GM12864 (cell line): ENCODE data around the gene OBSCN.

Experiments used
- DNase-seq: peaks from one replicate; pipeline ENCODE4 v3.0.0-alpha.2; 2011; ENCODE audit warnings: low read depth
- H3K4me3 ChIP-seq: 2 replicates; pipeline ENCODE4 v1.5.1; 2011; ENCODE audit warnings: mild to moderate bottlenecking, low read depth, low read length, control low read depth
- TF ChIP-seq, protein P1 (sequence below): IDR thresholded peaks from 2 replicates; pipeline ENCODE4 v1.5.1; 2011; ENCODE audit warnings: low read depth, mild to moderate bottlenecking, moderate library complexity, low read length, control low read depth, inconsistent platforms; ENCODE audit errors: missing control alignments

OBSCN gene

GRCh38 chr1:228374711-228375577 lies 167.1 kb downstream of the OBSCN start:
- H3K4me3 ChIP-seq: no peak overlapping the region
- DNase-seq: no peak
- TF ChIP-seq, protein P1, sequence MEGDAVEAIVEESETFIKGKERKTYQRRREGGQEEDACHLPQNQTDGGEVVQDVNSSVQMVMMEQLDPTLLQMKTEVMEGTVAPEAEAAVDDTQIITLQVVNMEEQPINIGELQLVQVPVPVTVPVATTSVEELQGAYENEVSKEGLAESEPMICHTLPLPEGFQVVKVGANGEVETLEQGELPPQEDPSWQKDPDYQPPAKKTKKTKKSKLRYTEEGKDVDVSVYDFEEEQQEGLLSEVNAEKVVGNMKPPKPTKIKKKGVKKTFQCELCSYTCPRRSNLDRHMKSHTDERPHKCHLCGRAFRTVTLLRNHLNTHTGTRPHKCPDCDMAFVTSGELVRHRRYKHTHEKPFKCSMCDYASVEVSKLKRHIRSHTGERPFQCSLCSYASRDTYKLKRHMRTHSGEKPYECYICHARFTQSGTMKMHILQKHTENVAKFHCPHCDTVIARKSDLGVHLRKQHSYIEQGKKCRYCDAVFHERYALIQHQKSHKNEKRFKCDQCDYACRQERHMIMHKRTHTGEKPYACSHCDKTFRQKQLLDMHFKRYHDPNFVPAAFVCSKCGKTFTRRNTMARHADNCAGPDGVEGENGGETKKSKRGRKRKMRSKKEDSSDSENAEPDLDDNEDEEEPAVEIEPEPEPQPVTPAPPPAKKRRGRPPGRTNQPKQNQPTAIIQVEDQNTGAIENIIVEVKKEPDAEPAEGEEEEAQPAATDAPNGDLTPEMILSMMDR: no peak

GRCh38 chr1:228375578-228376261 lies 167.9 kb downstream of the OBSCN start:
- H3K4me3 ChIP-seq: no peak overlapping the region
- TF ChIP-seq, protein P1: no peak
- no peak for DNase-seq

GRCh38 chr1:228376262-228376628 lies 168.4 kb downstream of the OBSCN start:
- TF ChIP-seq, protein P1: no peak
- no peak for DNase-seq
- no peak overlapping the region for H3K4me3 ChIP-seq

DNA sequence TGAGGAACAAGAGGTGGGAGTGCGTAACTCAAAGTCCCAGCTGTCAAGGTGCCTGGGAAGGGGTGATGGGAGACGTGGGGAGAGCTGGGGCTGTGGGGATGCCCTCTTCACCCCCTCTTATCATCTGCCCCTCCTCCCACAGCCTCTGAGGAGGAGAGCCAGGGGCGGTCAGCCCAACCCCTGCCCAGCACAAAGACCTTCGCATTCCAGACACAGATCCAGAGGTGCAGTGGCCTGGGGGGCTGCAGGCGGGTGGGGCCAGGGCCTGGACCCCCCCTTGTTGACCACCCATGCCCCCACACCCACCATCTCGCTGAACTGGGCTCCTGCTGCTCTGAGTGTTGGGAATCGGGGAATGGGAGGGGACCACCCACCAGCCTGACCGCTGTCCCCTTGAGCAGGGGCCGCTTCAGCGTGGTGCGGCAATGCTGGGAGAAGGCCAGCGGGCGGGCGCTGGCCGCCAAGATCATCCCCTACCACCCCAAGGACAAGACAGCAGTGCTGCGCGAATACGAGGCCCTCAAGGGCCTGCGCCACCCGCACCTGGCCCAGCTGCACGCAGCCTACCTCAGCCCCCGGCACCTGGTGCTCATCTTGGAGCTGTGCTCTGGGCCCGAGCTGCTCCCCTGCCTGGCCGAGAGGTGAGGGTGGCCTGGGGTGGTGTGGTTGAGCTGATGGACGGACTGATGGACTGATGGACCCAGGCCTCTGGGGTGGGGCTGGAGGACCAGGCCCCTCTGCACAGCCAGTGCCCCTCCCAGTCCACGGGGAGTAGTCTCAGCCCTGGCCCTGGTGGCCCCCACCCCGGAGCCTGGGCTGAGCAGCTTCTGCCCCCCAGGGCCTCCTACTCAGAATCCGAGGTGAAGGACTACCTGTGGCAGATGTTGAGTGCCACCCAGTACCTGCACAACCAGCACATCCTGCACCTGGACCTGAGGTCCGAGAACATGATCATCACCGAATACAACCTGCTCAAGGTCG lies 169.1 kb downstream of the OBSCN start:
- DNase-seq: no peak
- TF ChIP-seq, protein P1: no peak
- no peak overlapping the region for H3K4me3 ChIP-seq

DNA sequence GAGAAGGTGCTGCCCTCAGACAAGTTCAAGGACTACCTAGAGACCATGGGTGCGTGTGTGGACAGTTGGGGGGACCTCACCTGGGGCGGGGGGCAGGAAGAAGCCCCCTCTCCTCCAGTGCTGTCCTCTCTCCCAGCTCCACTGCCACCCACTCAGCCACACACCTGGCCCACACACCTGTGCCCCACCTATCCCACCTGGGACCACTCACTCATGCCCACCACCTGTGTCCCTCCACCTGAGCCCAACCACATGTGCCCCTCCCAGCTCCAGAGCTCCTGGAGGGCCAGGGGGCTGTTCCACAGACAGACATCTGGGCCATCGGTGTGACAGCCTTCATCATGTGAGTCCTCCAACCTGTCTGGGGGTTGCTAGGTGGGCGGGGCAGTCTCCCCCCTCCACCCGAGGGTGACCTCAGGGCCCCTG lies 169.8 kb downstream of the OBSCN start:
- no peak overlapping the region for H3K4me3 ChIP-seq
- TF ChIP-seq, protein P1: no peak
- no peak for DNase-seq

DNA sequence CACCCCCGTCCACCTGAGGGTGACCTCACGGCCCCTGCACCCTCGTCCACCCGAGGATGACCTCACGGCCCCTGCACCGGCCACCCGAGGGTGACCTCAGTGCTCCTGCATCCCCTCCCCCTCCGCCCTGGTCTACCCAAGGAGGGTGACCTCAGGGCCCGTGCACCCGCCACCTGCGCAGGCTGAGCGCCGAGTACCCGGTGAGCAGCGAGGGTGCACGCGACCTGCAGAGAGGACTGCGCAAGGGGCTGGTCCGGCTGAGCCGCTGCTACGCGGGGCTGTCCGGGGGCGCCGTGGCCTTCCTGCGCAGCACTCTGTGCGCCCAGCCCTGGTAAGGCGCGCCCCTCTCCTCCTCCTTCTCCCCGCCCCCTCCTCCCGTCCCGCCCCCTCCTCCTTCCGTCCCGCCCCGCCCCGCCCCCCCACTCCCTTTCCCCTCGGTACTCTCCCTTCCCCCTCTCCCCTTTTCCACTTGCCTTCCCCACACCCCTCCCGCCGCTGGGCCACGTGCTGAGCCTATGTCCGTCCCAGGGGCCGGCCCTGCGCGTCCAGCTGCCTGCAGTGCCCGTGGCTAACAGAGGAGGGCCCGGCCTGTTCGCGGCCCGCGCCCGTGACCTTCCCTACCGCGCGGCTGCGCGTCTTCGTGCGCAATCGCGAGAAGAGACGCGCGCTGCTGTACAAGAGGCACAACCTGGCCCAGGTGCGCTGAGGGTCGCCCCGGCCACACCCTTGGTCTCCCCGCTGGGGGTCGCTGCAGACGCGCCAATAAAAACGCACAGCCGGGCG lies 170.4 kb downstream of the OBSCN start:
- DNase-seq: no peak
- TF ChIP-seq, protein P1: peak; percentile 49
- peak overlapping the region; percentile 36 for H3K4me3 ChIP-seq
